NCI-H526 (cell line): ENCODE measurements around the gene ALG2.
A peak's percentile ranks its signal among the peaks of the same experiment; 100 is the strongest.

ENCODE experiments used
- DNase-seq, 2 experiments: peaks; one replicate each; lab custom pipeline; 2025; lab: John Stamatoyannopoulos, UW

ALG2 gene, protein sequence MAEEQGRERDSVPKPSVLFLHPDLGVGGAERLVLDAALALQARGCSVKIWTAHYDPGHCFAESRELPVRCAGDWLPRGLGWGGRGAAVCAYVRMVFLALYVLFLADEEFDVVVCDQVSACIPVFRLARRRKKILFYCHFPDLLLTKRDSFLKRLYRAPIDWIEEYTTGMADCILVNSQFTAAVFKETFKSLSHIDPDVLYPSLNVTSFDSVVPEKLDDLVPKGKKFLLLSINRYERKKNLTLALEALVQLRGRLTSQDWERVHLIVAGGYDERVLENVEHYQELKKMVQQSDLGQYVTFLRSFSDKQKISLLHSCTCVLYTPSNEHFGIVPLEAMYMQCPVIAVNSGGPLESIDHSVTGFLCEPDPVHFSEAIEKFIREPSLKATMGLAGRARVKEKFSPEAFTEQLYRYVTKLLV

DNA sequence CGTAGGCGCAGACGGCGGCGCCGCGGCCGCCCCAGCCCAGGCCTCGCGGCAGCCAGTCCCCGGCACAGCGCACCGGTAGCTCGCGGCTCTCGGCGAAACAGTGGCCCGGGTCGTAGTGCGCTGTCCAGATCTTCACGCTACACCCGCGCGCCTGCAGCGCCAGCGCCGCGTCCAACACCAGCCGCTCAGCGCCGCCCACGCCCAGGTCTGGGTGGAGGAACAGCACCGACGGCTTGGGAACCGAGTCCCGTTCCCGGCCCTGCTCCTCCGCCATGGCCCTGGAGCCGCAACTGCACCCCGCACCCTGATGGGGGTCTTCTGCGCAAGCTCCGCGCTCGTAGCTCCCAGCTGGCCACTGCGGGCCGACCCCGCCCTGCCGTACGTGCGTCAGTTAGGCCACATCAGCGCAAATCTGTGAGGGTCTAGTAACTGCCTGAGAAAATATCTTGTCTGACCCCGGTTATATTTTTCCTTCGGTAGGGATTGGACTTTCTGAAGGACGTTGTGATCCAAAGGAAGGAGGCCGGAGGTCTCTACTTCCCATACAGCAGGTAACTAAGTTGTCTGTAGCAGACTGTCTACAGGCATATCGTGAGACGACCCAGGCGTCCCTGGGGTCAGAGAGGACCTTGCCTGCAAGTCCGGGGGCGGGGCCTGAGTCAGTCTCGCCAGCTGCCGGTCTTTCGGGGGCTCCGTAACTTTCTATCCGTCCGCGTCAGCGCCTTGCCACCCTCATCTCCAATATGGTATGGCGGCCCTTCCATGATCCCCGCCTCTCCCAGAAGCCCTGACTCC is at the start of gene ALG2, which contains the start of gene SEC61B:
TSS of gene ALG2 (minus strand) at position 322 of the 795 bp plus-strand sequence. CDS start at position 274, 48 bp downstream.
TSS of gene SEC61B (plus strand) at position 662 of the 795 bp plus-strand sequence. CDS start at position 744, 82 bp downstream.
- DNase-seq = peak; percentile 86 to 93

GRCh38 chr9:99270491-99270890 is 48.7 kb upstream of the ALG2 start:
- DNase-seq = no peak

DNA sequence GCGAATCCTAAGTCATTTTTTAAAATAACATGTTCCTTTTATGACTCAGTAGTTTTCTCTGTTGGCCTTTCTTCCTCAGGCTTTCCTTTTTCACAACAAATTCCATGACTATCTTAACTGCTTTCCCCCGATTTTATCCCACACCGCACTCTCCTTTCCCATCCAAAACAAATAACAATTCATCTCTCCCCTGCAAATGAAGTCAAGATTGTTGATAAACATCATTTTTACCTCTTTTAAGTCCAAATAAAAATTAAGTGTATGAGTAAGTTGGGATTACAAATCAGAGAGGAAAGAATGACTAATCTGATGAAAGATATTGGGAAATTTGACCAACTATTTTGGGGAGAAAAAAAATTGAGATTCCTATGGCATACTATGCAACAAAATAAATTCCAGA is 47.7 kb upstream of the ALG2 start:
- DNase-seq = no peak

GRCh38 chr9:99266255-99267023 is 44.7 kb upstream of the ALG2 start:
- peak; percentile 29 to 67 for DNase-seq

DNA sequence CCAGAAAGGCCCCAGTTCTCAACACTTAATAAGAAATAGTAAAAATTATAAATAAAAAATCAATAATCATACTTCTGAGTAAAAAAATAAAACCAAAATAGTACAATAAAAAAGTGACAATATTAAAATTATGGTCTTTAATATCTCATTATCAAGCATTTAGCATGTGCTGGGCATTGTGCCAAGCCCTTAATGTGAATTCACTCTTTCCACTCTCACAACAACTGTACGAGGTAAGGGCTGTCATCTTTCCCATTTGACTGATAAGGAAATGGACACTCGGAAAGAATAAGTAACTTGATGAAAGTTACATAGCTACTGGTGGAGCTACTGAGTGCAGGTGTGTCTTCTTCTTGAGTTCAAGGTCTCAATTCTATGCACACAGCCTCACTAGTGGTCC is 43.9 kb upstream of the ALG2 start:
- DNase-seq = no peak

- DNase-seq = peak in 1 of 2 experiments; percentile 2
Measured at GRCh38 chr9:99264070-99264680, 42.4 kb upstream of the ALG2 start.

DNA sequence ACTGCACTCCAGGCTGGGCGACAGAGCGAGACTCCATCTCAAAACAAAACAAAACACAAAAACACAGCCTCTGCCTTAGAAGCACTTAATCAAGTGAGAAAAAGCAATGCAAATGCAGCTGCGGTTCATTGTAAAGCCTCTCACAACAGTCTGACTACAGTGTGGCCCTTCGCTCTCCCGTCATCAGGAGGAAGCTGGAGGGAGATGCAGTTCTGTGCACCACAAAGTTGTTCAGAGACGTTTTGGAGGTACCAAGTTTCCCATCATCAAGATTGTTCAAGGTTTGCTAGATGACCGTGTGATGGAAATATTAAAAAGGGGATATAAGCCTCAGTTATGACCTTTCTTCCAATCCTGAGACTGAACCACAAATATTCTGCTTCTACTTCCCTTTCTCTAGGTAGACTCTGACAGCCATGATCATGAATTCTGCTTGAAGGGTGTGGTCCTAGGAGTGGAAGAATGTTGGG is 41.2 kb upstream of the ALG2 start:
- DNase-seq = no peak

DNA sequence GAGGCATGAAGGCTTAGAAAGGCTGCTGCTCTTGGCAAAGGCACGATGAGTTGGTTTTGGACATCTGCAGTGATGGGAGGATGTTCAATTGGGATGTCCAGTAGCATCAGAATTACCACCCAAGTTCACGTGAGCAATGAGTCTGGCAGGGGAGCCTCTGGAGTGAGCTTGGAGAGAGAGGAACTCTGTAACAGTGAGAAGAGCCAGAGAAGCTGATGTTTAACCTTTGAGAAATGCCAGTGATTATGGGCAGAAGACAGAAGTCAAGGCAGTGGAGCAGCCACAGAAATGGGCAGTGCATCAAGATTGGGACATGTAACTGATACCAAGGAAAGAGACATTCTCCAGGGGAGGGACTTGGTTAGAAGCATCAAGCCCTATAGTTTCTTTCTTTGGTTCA is 40.2 kb upstream of the ALG2 start:
- no peak for DNase-seq

DNA sequence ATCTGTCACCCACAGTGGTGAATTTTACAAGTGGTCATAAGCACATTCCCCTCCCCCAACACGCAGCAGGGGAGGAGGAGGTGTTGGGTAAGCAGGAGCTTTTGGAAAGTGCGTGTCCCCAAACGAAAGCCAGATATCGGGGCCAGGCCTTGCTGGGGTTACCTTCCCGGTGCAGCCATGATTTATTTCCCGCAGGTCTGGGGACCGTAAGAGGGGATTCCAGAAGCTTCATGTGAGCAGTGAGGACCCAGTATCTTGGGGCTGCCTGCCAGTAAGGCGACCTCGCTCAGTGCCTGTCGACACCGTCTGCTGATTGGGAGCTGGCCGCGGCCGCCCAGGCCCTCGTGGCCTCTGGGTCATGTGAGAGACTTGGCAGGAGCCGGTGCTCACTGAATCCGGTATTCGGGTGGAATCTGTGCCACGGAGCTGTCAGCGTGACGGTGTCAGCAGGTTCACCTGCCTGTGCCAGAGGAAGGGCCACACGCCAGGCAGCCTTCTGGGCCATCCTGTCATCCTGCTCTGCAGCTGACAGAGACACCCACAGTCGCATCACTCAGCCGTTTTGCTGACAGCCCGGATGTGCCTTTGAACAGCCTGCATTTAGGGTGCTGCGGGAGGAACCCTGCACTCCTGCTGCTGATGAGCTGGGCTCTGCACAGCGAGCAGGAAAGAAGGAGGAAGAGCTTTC is 37.6 kb upstream of the ALG2 start:
- DNase-seq = no peak

DNA sequence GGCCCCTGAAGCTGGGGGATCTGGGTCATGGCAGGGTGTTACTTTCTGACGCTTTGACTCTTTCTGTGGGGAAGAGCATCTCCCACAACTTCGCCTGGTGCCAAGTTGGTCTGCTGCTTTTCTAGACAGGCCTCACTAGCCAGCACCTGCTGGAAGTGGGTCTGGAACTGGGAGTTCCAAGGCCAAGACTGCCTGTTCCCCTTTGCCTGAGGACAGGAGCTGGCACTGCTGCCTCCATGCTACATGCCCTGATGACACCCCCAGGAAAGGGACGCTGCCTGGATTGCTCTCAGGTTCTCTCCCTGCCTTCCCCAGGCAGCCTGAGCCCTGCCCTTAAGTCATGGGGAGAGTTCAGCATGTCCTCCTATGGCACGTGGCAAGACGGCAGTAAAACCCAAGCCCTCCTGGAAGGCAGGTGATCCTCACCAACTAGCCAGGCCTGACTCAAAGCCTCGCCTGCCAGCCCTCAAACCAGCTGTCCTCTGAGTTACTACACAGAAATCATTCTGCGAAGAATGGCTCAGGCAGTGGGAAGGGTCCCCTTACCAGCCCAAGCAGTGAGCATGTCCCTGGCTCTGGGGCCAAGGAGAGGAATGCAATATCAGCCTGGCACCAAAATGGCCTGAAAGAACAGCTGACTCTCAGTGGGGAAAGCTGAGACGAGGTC is 36.1 kb upstream of the ALG2 start:
- DNase-seq = no peak

DNA sequence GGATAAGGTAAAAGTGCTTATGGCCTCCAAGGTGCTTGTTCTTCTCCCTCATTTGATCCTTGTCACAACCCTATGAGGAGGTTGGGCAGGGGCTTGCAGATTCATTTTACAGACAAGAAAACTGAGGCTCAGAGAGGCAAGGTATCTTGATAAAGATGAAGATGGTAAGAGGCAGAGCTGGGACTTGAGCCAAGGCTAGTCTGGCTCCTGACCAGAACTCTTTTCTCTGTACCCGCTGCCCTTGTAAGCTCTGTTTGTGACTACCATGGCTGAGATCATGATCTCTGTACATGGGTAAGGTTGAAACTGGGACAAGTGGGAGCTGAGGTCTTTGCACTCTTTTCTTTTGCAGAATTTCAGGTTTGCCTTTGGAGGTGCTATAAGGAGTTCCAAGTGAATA is 33.9 kb upstream of the ALG2 start:
- no peak for DNase-seq

DNA sequence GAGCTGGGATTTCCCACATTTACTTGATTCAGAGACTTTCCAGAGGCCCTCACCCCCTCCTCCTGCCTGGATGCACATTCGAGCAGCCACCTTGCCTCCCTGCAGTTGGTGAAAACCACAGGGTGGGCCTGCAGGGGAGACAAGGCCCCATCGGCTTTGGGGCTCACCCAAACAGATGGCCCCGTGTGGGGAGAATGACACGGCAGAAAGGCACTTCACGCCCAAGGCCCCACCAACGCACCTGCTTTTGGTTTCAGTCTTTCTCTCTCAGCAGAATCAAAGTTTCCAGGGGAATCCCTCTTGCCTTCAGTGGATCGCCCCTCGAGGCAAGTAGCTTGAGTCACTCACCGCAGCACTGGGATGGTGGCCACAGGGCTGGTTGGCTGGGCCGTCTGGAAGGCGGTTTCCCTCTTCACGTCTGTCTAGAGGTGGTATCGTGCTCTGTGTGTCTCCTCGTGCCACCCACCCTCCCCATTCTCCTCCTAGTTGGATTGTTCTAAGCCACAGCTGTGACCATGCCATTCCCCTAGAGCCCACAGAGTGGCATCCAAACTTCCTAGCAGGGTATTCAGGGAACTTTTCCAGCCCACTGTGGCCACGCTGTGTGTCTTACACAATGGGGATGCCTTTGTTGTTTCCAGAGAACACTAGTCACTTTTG is 32.2 kb upstream of the ALG2 start:
- DNase-seq = no peak

- DNase-seq = no peak
Measured at GRCh38 chr9:99253134-99253533, 31.4 kb upstream of the ALG2 start.

DNA sequence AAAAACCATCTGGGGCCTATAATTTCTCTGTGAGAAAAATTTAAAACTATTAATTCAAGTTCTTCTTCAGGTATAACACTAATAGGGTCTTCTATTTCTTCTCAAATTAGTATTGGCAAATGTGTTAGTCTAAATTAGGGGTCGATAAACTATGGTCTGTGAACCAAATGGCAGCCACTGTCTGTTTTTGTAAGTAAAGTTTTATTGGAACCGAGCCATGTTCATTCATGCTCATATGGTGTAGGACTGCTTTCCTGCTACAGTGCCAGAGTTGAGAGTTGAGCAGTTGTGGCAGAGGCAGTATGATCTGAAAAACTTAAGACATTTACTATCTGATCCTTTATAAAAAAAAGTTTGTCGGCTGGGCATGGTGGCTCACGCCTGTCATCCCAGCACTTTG is 29.4 kb upstream of the ALG2 start:
- DNase-seq = no peak

DNA sequence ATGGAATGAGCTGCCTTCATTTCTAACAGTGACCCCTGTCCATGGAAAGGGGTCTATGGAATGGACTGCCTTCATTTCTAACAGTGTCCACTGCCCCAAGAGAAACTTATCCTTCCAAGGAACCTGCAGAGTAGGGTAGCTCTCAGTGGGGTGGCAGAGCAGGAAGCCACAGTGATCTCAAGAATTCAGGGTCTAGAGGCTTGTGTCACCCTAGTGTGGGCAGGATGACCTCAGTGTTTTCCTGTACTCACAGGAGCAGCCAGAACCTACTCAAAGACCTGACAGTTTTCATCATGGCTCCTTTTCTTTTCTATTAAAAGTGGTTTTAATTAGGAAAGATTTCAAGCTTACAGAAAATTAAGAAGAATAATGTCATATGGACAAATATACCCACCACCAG is 27.9 kb upstream of the ALG2 start:
- no peak for DNase-seq

GRCh38 chr9:99244344-99245260 is 22.9 kb upstream of the ALG2 start:
- no peak for DNase-seq

DNA sequence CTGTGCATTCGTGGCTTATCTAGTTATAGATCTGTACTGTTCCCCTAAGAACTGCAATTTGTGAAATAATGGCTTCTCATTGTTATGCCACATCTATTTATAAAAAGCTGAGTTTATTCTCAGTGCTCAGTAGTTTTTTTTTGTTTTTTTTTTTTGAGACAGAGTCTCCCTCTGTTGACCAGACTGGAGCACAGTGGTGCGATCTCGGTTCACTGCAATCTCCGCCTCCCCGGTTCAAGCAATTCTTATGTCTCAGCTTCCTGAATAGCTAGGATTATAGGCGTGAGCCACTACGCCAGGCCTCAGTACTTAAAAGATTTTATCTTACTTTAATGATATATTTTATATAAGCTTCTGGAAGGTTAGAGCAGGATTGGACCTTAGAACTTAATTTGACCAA is 19.4 kb upstream of the ALG2 start:
- DNase-seq = no peak

GRCh38 chr9:99239341-99240060 is 17.8 kb upstream of the ALG2 start:
- DNase-seq = no peak
